GM12874 (cell line): ENCODE measurements around the gene TAX1BP1.

Experiments used
- TF ChIP-seq, protein P1 (sequence below): IDR thresholded peaks from 2 replicates; pipeline ENCODE4 v1.5.1; 2011; ENCODE audit warnings: low read depth, mild to moderate bottlenecking, control low read depth, low read length, moderate library complexity; ENCODE audit not compliant: insufficient read depth

The TAX1BP1 gene

GRCh38 chr7:27835376-27835775, 95.4 kb downstream of the TAX1BP1 start:
- TF ChIP-seq, protein P1, sequence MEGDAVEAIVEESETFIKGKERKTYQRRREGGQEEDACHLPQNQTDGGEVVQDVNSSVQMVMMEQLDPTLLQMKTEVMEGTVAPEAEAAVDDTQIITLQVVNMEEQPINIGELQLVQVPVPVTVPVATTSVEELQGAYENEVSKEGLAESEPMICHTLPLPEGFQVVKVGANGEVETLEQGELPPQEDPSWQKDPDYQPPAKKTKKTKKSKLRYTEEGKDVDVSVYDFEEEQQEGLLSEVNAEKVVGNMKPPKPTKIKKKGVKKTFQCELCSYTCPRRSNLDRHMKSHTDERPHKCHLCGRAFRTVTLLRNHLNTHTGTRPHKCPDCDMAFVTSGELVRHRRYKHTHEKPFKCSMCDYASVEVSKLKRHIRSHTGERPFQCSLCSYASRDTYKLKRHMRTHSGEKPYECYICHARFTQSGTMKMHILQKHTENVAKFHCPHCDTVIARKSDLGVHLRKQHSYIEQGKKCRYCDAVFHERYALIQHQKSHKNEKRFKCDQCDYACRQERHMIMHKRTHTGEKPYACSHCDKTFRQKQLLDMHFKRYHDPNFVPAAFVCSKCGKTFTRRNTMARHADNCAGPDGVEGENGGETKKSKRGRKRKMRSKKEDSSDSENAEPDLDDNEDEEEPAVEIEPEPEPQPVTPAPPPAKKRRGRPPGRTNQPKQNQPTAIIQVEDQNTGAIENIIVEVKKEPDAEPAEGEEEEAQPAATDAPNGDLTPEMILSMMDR = no peak

- TF ChIP-seq, protein P1 = no peak
These were observed 96.6 kb downstream of the TAX1BP1 start for GRCh38 chr7:27836536-27836935.

- TF ChIP-seq, protein P1 = no peak
These were observed 99.1 kb downstream of the TAX1BP1 start for GRCh38 chr7:27839099-27839498.

DNA sequence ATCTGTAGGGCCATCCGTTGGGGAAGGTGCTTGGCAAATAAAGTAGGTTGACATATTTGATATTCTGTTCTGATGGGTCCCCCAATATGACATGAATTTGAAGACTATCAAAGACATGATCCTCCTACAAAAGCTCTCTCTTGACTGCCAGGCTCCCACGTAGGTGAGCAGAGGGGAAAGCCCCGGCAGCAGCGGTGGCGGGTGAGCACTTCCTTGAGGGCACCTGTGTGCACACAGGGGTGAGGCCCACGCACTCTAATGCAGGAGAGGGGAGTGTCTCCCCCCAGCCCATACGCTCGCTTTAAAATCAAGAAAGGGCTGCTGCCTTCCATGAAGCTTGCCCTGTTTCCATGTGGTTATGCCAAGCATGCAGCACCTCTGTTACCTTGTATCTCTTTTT, 100.4 kb downstream of the TAX1BP1 start:
- TF ChIP-seq, protein P1 = no peak

- TF ChIP-seq, protein P1 = no peak
These were observed 100.9 kb downstream of the TAX1BP1 start for GRCh38 chr7:27840760-27841364.

DNA sequence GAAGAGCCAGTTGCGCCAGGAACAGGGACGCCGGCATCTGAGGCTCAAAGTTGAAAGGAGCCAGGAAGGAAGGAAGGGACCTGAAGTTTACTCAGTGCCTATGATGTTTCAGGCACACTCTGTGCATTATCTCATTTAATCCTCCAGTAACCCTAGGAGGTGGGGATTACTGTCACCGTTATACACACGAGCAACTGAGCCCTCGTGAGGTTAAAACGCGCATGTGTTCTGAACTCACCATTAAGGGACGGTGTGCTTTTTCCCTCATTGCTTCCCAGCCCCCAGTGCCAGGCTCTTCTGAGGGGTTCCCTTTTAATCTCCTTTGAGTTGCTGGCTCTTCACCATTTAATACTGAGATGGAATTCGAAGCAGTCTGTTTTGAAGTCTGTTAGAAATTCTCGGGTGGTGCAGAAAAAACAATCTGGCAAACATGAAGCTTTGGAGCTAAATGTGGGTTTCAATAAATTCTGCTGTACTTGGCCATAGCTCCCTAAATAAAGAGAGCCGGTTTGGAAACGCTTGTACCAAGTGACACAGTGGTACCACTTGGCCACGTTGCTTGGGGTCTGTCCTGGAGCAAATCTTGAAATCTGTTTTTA, 102.2 kb downstream of the TAX1BP1 start:
- TF ChIP-seq, protein P1 = no peak

GRCh38 chr7:27842851-27843250, 102.9 kb downstream of the TAX1BP1 start:
- TF ChIP-seq, protein P1 = no peak
